Spleen (tissue), 11 donors: Measurements from ENCODE around the gene PPP1R37. TPM values are rescaled to one million over a fixed set of nuclear protein-coding genes. Genes with fewer than 3 reads are reported as not detected.

Source experiments
- DNase-seq: peaks from one replicate; pipeline ENCODE4 v3.0.0-alpha.2; 2020
- H3K27ac ChIP-seq, 8 donors: fragments of 200-600 bp; sonication (generic) in 7 of 8; 1 replicate in 4 of 8; 2 replicates in 4 of 8; pipeline versions ENCODE4 v1.5.0 to v1.8.0; 2016 to 2021; ENCODE audit warnings: inconsistent platforms in 4 of 8, mild to moderate bottlenecking in 4 of 8, moderate library complexity in 1 of 8
- H3K27me3 ChIP-seq, 7 donors: fragments of 200-600 bp; sonication (generic) in 6 of 7; replicated peaks in 1 of 7; 1 replicate in 4 of 7; 2 replicates in 3 of 7; pipeline versions ENCODE4 v1.5.0 to v1.8.0; 2016 to 2021; ENCODE audit warnings: inconsistent platforms in 3 of 7, mild to moderate bottlenecking in 1 of 7
- H3K36me3 ChIP-seq, 6 donors: fragments of 200-600 bp; sonication (generic) in 5 of 6; 1 replicate in 4 of 6; 2 replicates in 2 of 6; pipeline versions ENCODE4 v1.5.0 to v1.8.0; 2016 to 2021; ENCODE audit warnings: inconsistent platforms in 2 of 6
- H3K4me1 ChIP-seq, 6 donors: fragments of 200-600 bp; sonication (generic) in 5 of 6; 1 replicate in 3 of 6; 2 replicates in 3 of 6; pipeline versions ENCODE4 v1.5.0 to v1.8.0; 2016 to 2021; ENCODE audit warnings: inconsistent platforms in 3 of 6
- H3K4me3 ChIP-seq, 8 donors: fragments of 200-600 bp; sonication (generic) in 7 of 8; 1 replicate in 4 of 8; 2 replicates in 4 of 8; pipeline versions ENCODE4 v1.5.0 to v1.8.0; 2016 to 2021; ENCODE audit warnings: inconsistent platforms in 4 of 8, mild to moderate bottlenecking in 4 of 8, moderate library complexity in 2 of 8
- H3K9me3 ChIP-seq, 8 donors: fragments of 200-600 bp; sonication (generic) in 7 of 8; 1 replicate in 4 of 8; 2 replicates in 4 of 8; pipeline versions ENCODE4 v1.5.0 to v1.8.0; 2016 to 2021; ENCODE audit warnings: inconsistent platforms in 4 of 8
- CTCF ChIP-seq, 11 experiments: fragments of 200-600 bp in 7 of 11; fragments of 450-650 bp in 4 of 11; sonication (generic) in 4 of 11; IDR thresholded peaks in 8 of 11; conservative IDR thresholded peaks in 3 of 11; 1 replicate in 7 of 11; 2 replicates in 4 of 11; pipeline versions ENCODE4 v1.4.0 to v1.8.0; 2016 to 2021; ENCODE audit warnings: antibody characterized with exemption in 11 of 11, inconsistent platforms in 4 of 11, mild to moderate bottlenecking in 1 of 11
- POLR2A ChIP-seq, 3 donors: fragments of 450-650 bp; IDR thresholded peaks; one replicate each; pipeline ENCODE4 v1.5.1; 2017; ENCODE audit warnings: antibody characterized with exemption in 3 of 3, mild to moderate bottlenecking in 1 of 3
- POLR2AphosphoS5 ChIP-seq, 3 donors: sonication (generic); formaldehyde crosslinking; IDR thresholded peaks; one replicate each; pipeline ENCODE4 v1.5.1; 2017; ENCODE audit warnings: antibody characterized with exemption in 3 of 3
- WGBS, 5 donors: extraction: QIAGEN DNeasy Blood & Tissue Kit in 3 of 5; methylation state at CpG; one replicate each; pipeline versions ENCODE4 v1.1.5 to v1.1.7; 2013 to 2018; 5-methylcytosine and 5-hydroxymethylcytosine counted together
- intact Hi-C: fragments of 100-400 bp; cut with DNase I; formaldehyde crosslinking; loops from one replicate; pipeline ENCODE4 v1.15.0; 2023; ENCODE audit warnings: low total_unique reads
- polyA plus RNA-seq, 3 donors: library from polyadenylated mRNA; stranded (reverse); fragments of 200-250 nt; gene quantifications; one replicate each; pipeline ENCODE4 v1.2.1, GENCODE V29; 2013
- total RNA-seq, 7 donors: library from RNA; depleted of rRNA in 3 of 7; stranded (reverse); fragments of >200 nt in 3 of 7; fragmentation: NEBNext Ultra II Directional in 4 of 7; extraction: Animal tissue kit (Norgen Biotek cat#: 25700) in 4 of 7; gene quantifications; one replicate each; pipeline versions ENCODE4 v1.1.0 to v1.2.1, GENCODE V29; 2016 to 2021
- donor health status: healthy with polysubstance abuse.
- donor health status: DM: no; HTN: no; CAD: no; lungs with moderate emphysema.
- donor health status: DM: no; HTN: no; CAD: no.
- donor health status: Bipolar disorder and iron deficiency.
- donor health status: healthy.
- donor health status: DM: no; HTN: no; CAD: no.
- donor health status: DM: yes; HTN: yes; CAD: no.

PPP1R37 gene
- total and polyA plus RNA-seq, 10 donors: 14.3 to 36.7 (median 20.0) TPM

GRCh38 chr19:45163751-45164460, 70.9 kb downstream of the PPP1R37 start:
- 67 to 76% (median 70%) methylated on average over 13 to 15 of the region's 15 CpGs for WGBS, 5 donors
- H3K36me3 ChIP-seq: peaks cover 0 to 7% (median 0%) of the 10 kb centered on the region in 6 donors
- intact Hi-C loops: no loop called here
- TF ChIP-seq POLR2A (IDR thresholded peaks at IDR 0.05) (no peak), POLR2AphosphoS5 (IDR thresholded peaks at IDR 0.05) (no peak), CTCF (IDR thresholded peaks at IDR 0.05 in 8 of 11, conservative IDR thresholded peaks at IDR 0.05 in 3 of 11) (no peak)
- H3K4me3 ChIP-seq: peak overlapping the region in 1 of 8 donors; percentile 6
- H3K27ac ChIP-seq: peak overlapping the region in 2 of 8 donors; percentile 9 to 30
- peaks cover 0 to 31% (median 4%) of the 10 kb centered on the region in 7 donors for H3K27me3 ChIP-seq
- no peak for DNase-seq
- H3K9me3 ChIP-seq: no peaks in the 10 kb centered on the region
- H3K4me1 ChIP-seq: peaks cover 16 to 52% (median 36%) of the 10 kb centered on the region in 6 donors

DNA sequence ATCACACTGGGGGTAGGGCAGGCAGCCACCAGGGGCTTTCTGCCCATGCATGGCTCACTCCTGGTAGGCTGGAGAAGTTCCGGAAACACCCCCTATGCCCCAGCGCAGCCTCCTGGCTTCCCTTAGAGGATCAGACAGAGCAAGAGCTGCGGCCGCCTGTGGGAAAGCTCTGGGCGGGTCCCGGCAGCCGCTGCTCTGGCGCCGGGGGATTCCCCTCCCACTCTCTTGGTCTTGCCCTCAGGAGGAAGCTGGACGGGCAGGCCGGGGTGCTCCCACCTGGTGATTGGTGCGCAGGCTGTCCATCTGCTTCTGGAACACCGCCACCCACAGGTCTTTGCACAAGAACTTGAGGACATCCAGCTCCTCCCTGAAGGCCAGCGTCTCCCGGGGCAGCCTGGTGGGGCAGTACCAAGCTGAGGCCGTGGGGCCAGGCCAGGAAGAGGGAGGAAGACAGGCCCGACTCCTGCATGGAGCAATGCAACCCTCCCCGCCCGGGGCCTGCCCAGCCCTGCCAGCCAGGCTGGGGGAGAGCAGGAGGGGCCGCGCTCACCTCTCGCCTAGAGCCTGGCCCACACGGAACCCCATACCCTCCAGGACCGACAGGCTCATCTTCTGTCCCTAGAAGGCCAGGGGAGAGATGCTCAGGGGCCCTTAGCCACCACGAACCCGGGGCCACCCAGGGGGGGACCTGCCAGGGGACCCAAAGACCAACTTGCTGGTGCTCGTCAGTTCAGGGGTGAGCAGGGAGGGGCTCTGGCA, 71.8 kb downstream of the PPP1R37 start:
- peak overlapping the region in 1 of 8 donors; percentile 6 for H3K4me3 ChIP-seq
- WGBS, 5 donors: 28 to 50% (median 33%) methylated on average over 3 to 27 of the region's 27 CpGs
- peak; percentile 88 for DNase-seq
- peaks cover 0 to 10% (median 0%) of the 10 kb centered on the region in 6 donors for H3K36me3 ChIP-seq
- intact Hi-C loops: no loop called here
- H3K4me1 ChIP-seq: peaks cover 16 to 61% (median 42%) of the 10 kb centered on the region in 6 donors
- no peaks in the 10 kb centered on the region for H3K9me3 ChIP-seq
- peaks cover 0 to 23% (median 4%) of the 10 kb centered on the region in 7 donors for H3K27me3 ChIP-seq
- TF ChIP-seq POLR2AphosphoS5 (IDR thresholded peaks at IDR 0.05): peak in 2 of 3 donors; percentile 53 to 60
- TF ChIP-seq CTCF (IDR thresholded peaks at IDR 0.05 in 8 of 11, conservative IDR thresholded peaks at IDR 0.05 in 3 of 11): peak in 1 of 11 experiments; percentile 10
- TF ChIP-seq POLR2A (IDR thresholded peaks at IDR 0.05): no peak
- H3K27ac ChIP-seq: peak overlapping the region in 2 of 8 donors; percentile 9 to 30

GRCh38 chr19:45166723-45167252, 73.8 kb downstream of the PPP1R37 start:
- H3K9me3 ChIP-seq: no peaks in the 10 kb centered on the region
- 46 to 77% (median 64%) methylated on average over 14 of the region's 14 CpGs for WGBS, 5 donors
- peaks cover 0 to 2% (median 0%) of the 10 kb centered on the region in 7 donors for H3K27me3 ChIP-seq
- TF ChIP-seq CTCF (IDR thresholded peaks at IDR 0.05 in 8 of 11, conservative IDR thresholded peaks at IDR 0.05 in 3 of 11): no peak
- peak; percentile 57 to 79 (median 61) for TF ChIP-seq POLR2AphosphoS5 (IDR thresholded peaks at IDR 0.05)
- no peak overlapping the region for H3K4me3 ChIP-seq
- peaks cover 0 to 10% (median 0%) of the 10 kb centered on the region in 6 donors for H3K36me3 ChIP-seq
- intact Hi-C loops: no loop called here
- peaks cover 29 to 81% (median 62%) of the 10 kb centered on the region in 6 donors for H3K4me1 ChIP-seq
- H3K27ac ChIP-seq: peak overlapping the region in 7 of 8 donors; percentile 16 to 65 (median 39)
- peak; percentile 80 for DNase-seq
